Activated CD8-positive, alpha-beta T cell treated with anti-CD3 and anti-CD28 coated beads for 36 hours (primary cell): Measurements from ENCODE around the gene NUP210. TPM values are rescaled to one million over a fixed set of nuclear protein-coding genes. Genes with fewer than 3 reads are reported as not detected.
A peak's percentile ranks its signal among the peaks of the same experiment; 100 is the strongest.

Experiments
- ATAC-seq: fragments of 200-7000 bp; cut with Tn5 transposase; one replicate; pipeline ENCODE4 v1.10.0; 2021; ENCODE audit warnings: mild to moderate bottlenecking, moderate library complexity
- CTCF ChIA-PET: fragments of 350-600 bp; sonication (Branson Sonifier 250); formaldehyde crosslinking; loops from one replicate; lab custom pipeline; 2021; ENCODE audit warnings: antibody characterized with exemption; lab: Charles Lee
- POLR2A ChIA-PET: fragments of 350-600 bp; sonication (Branson Sonifier 250); formaldehyde crosslinking; loops from one replicate; lab custom pipeline; 2021; ENCODE audit warnings: antibody characterized with exemption; lab: Charles Lee
- DNase-seq: peaks from one replicate; pipeline ENCODE4 v3.0.0-alpha.2; 2020
- H3K27ac Mint-ChIP-seq: one replicate; pipeline ENCODE4 v1.8.0; 2021; ENCODE audit warnings: mild to moderate bottlenecking, mixed read lengths
- H3K27me3 Mint-ChIP-seq: one replicate; pipeline ENCODE4 v1.8.0; 2021; ENCODE audit warnings: mixed read lengths
- H3K36me3 Mint-ChIP-seq: one replicate; pipeline ENCODE4 v1.8.0; 2021; ENCODE audit warnings: low read depth, mixed read lengths
- H3K4me1 Mint-ChIP-seq: one replicate; pipeline ENCODE4 v1.8.0; 2021; ENCODE audit warnings: low read depth, mixed read lengths
- H3K4me3 Mint-ChIP-seq: one replicate; pipeline ENCODE4 v1.8.0; 2021; ENCODE audit warnings: mild to moderate bottlenecking, moderate library complexity, mixed read lengths
- H3K9me3 Mint-ChIP-seq: one replicate; pipeline ENCODE4 v1.8.0; 2021; ENCODE audit warnings: mixed read lengths
- intact Hi-C: fragments of 100-400 bp; cut with micrococcal nuclease; formaldehyde crosslinking; loops from one replicate; pipeline ENCODE4 v1.10.0; 2022
- total RNA-seq, 2 experiments: library from RNA; stranded (reverse); gene quantifications; one replicate each; pipeline ENCODE4 v1.2.3, GENCODE V29; 2021
- TF ChIP-seq, protein P1 (sequence below): fragments of 200-600 bp; IDR thresholded peaks from one replicate; pipeline ENCODE4 v1.8.0; 2022; ENCODE audit warnings: antibody characterized with exemption, mild to moderate bottlenecking

Gene NUP210
- total RNA-seq, 2 experiments from 2014 or later, result 142 to 143 TPM

- Mint-ChIP-seq H3K4me1 (peaks cover 60% of the 10 kb centered on the region), H3K9me3 (no peaks in the 10 kb centered on the region), H3K27me3 (no peaks in the 10 kb centered on the region), H3K27ac (peak overlapping the region; percentile 87), H3K4me3 (no peak overlapping the region), H3K36me3 (peaks cover 70% of the 10 kb centered on the region)
- ATAC-seq (no peak), DNase-seq (no peak)
- TF ChIP-seq, protein P1, sequence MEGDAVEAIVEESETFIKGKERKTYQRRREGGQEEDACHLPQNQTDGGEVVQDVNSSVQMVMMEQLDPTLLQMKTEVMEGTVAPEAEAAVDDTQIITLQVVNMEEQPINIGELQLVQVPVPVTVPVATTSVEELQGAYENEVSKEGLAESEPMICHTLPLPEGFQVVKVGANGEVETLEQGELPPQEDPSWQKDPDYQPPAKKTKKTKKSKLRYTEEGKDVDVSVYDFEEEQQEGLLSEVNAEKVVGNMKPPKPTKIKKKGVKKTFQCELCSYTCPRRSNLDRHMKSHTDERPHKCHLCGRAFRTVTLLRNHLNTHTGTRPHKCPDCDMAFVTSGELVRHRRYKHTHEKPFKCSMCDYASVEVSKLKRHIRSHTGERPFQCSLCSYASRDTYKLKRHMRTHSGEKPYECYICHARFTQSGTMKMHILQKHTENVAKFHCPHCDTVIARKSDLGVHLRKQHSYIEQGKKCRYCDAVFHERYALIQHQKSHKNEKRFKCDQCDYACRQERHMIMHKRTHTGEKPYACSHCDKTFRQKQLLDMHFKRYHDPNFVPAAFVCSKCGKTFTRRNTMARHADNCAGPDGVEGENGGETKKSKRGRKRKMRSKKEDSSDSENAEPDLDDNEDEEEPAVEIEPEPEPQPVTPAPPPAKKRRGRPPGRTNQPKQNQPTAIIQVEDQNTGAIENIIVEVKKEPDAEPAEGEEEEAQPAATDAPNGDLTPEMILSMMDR, result no peak
- CTCF ChIA-PET, result interaction anchor here (1.1 to 13.2 kb wide), 10 partner anchors 15 to 300 kb away, joined by 3 to 125 read pairs (median 4); no protein-coding TSS in a partner anchor
- intact Hi-C loops, result loop anchor here (5.0 kb wide), 1 partner anchor 105 kb away; no protein-coding TSS in a partner anchor
- POLR2A ChIA-PET, result interaction anchor here (0.6 to 4.0 kb wide), 4 partner anchors 31 to 285 kb away, joined by 3 to 20 read pairs (median 4); partner anchors contain the start of genes HDAC11 and NUP210
Observed at GRCh38 chr3:13347390-13347950, 72.7 kb downstream of the NUP210 start.

DNA sequence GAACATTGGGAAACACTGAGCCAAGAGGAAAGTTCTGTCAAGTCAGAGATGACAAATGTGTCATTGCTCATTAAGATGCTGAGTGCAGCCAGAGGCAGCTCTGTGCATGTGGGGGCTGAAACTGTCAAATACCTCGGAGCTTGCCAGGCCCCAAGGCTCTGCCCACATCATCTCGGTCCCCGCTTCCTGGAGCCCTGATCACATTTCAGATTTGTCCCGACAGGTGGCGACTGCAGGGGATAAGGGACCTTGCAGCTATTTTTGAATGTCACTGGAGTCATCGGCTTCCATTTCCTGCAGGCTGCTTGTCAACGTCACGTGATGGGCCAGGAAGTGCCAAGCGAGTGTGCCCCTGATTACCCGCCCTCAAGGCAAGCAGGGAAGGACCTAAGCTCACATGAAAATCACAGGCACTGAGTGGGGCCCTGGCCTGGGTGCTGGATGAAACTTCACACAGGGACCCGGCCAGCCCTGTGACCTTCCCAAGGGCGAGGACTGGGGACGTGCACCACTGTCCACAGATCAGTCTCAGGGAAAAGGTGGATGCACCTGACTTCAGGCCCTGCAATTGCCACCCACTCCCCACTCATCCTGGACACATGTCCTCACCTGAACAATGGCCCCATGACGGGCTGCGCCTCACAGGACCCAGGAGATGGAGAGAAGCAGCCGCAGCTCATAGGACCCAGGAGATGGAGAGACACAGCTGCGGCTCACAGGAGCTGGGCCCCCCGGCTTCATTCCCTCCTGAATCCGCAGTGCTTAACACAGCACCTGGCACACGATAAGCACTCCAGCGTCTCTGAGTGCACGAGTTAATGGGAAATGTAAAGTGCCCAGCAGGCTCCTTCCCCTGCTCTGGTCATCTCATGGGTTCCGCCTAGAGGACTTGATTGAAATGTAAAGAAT lies 73.4 kb downstream of the NUP210 start:
- no peaks in the 10 kb centered on the region for H3K9me3 Mint-ChIP-seq
- H3K4me1 Mint-ChIP-seq, result peaks cover 58% of the 10 kb centered on the region
- CTCF ChIA-PET, result interaction anchor here (0.8 to 13.2 kb wide), 22 partner anchors 8 to 778 kb away, joined by 3 to 125 read pairs (median 4); partner anchors contain the start of genes CHCHD4 and TMEM43
- H3K36me3 Mint-ChIP-seq, result peaks cover 72% of the 10 kb centered on the region
- H3K27me3 Mint-ChIP-seq, result no peaks in the 10 kb centered on the region
- H3K27ac Mint-ChIP-seq, result peak overlapping the region; percentile 87
- H3K4me3 Mint-ChIP-seq, result no peak overlapping the region
- intact Hi-C loops, result loop anchor here (5.0 kb wide), 1 partner anchor 106 kb away; no protein-coding TSS in a partner anchor
- DNase-seq (peak; percentile 93), ATAC-seq (peak; percentile 95)
- TF ChIP-seq, protein P1, result peak; percentile 50
- POLR2A ChIA-PET, result interaction anchor here (0.6 to 4.0 kb wide), 6 partner anchors 11 to 286 kb away, joined by 3 to 20 read pairs (median 4); partner anchors contain the start of genes HDAC11 and NUP210

- intact Hi-C loops, result loop anchor here (5.0 kb wide), 1 partner anchor 107 kb away; no protein-coding TSS in a partner anchor
- ATAC-seq, result no peak
- POLR2A ChIA-PET, result interaction anchor here (1.1 to 4.0 kb wide), 3 partner anchors 10 to 73 kb away, joined by 3 to 20 read pairs (median 4); partner anchors contain the start of gene NUP210
- no peak for DNase-seq
- peaks cover 72% of the 10 kb centered on the region for H3K36me3 Mint-ChIP-seq
- CTCF ChIA-PET, result interaction anchor here (0.7 to 13.2 kb wide), 19 partner anchors 9 to 779 kb away, joined by 3 to 125 read pairs (median 4); partner anchors contain the start of genes CHCHD4 and TMEM43
- no peaks in the 10 kb centered on the region for H3K27me3 Mint-ChIP-seq
- no peak overlapping the region for H3K27ac Mint-ChIP-seq
- peaks cover 52% of the 10 kb centered on the region for H3K4me1 Mint-ChIP-seq
- no peaks in the 10 kb centered on the region for H3K9me3 Mint-ChIP-seq
- H3K4me3 Mint-ChIP-seq, result no peak overlapping the region
- TF ChIP-seq, protein P1, result no peak
Observed at GRCh38 chr3:13345772-13346171, 74.3 kb downstream of the NUP210 start.

DNA sequence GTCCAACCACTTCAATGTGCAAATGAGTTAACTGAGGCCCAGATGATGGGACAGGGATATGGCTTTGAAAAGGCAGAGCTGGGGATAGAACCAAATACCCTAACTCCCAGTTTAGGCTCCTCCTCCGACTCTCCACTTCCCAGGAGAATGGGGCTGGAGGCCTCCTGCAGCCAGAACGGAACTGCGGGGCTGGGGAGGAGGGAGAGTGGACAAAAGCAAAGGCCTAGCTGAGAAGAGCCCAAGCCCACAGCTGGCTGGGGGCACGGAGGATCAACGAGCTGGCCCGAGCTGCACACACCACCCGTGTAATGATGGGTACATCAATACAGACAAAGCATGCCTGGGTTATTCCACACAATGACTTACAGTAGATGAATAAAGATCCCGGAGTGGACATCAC lies 74.8 kb downstream of the NUP210 start:
- H3K27ac Mint-ChIP-seq, result no peak overlapping the region
- TF ChIP-seq, protein P1, result no peak
- H3K9me3 Mint-ChIP-seq, result no peaks in the 10 kb centered on the region
- ChIA-PET POLR2A (interaction anchor here (0.6 to 4.0 kb wide), 4 partner anchors 10 to 74 kb away, joined by 3 to 20 read pairs (median 4); partner anchors contain the start of gene NUP210), CTCF (interaction anchor here (0.7 to 13.2 kb wide), 5 partner anchors 38 to 254 kb away, joined by 3 to 125 read pairs (median 4); no protein-coding TSS in a partner anchor)
- no peak overlapping the region for H3K4me3 Mint-ChIP-seq
- H3K4me1 Mint-ChIP-seq, result peaks cover 50% of the 10 kb centered on the region
- ATAC-seq, result no peak
- DNase-seq, result no peak
- H3K27me3 Mint-ChIP-seq, result no peaks in the 10 kb centered on the region
- intact Hi-C loops, result loop anchor here (5.0 kb wide), 1 partner anchor 107 kb away; no protein-coding TSS in a partner anchor
- peaks cover 69% of the 10 kb centered on the region for H3K36me3 Mint-ChIP-seq
